ENCODE measurements around the gene IMPDH2. TPM values are rescaled to one million over a fixed set of nuclear protein-coding genes. Genes with fewer than 3 reads are reported as not detected.

IMPDH2 gene
- total and polyA plus RNA-seq, 2 experiments from 2014 or later: 118 to 186 TPM

DNA sequence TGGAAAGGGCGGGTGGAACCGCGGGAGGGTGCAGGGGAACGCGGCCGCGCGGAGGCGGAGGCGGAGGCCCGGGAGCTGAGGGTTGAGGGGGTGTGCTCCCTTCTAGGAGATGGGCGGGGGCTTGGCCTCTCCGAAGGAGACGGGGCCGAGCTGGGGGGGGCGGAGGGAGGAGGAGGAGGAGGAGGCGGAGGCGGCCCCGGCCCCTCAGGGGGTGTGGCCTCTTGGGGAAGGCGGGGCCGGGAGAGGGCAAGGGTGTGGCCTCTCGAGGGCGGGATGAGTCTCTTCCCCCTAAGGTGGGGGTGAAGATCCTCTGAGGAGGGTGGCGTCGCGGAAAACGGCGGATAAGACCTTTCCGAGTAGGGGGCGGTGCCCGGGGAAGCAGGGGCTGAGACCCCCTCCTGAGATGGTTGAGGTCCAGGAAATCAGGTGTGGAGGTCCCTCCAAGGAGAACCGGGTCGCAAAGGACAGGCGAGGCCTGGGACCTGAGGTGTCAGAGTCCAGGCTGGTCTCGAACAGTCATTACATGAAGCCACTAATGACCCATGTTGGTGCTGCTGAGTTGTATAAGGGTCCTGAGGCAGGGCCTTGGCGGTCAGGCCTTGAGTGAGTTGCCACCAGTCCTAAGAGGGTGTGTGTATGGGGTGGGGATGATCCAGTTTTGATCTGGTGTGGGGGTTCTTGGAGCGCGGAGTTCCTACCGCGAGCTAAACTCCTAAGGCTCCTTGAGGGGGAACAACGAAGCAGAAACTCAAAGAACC lies 21.2 kb downstream of the IMPDH2 start:
- peaks cover 4% of the 10 kb centered on the region for H3K36me3 ChIP-seq
- H3K4me3 ChIP-seq: peak overlapping the region; percentile 84
- no peaks in the 10 kb centered on the region for H3K27me3 ChIP-seq
- H3K4me1 ChIP-seq (ENCODE audit: low read depth): no peaks in the 10 kb centered on the region
- peak overlapping the region; percentile 94 for H3K27ac ChIP-seq
- TF ChIP-seq, protein P1, sequence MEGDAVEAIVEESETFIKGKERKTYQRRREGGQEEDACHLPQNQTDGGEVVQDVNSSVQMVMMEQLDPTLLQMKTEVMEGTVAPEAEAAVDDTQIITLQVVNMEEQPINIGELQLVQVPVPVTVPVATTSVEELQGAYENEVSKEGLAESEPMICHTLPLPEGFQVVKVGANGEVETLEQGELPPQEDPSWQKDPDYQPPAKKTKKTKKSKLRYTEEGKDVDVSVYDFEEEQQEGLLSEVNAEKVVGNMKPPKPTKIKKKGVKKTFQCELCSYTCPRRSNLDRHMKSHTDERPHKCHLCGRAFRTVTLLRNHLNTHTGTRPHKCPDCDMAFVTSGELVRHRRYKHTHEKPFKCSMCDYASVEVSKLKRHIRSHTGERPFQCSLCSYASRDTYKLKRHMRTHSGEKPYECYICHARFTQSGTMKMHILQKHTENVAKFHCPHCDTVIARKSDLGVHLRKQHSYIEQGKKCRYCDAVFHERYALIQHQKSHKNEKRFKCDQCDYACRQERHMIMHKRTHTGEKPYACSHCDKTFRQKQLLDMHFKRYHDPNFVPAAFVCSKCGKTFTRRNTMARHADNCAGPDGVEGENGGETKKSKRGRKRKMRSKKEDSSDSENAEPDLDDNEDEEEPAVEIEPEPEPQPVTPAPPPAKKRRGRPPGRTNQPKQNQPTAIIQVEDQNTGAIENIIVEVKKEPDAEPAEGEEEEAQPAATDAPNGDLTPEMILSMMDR (IDR thresholded peaks at IDR 0.05; ENCODE audit: low read depth, low read length): no peak
- H3K9me3 ChIP-seq (ENCODE audit: low read depth): no peaks in the 10 kb centered on the region
- peak; percentile 88 to 92 for DNase-seq (ENCODE audit: low read depth in 1 of 2, low spot score in 1 of 2)

GRCh38 chr3:49007068-49007770 lies 22.0 kb downstream of the IMPDH2 start, which contains the start of gene WDR6:
Gene WDR6, plus strand, starts transcription at chr3:49007391. Its CDS starts 41 bp downstream, at chr3:49007432.
- no peaks in the 10 kb centered on the region for H3K9me3 ChIP-seq (ENCODE audit: low read depth)
- no peaks in the 10 kb centered on the region for H3K27me3 ChIP-seq
- TF ChIP-seq, protein P1 (IDR thresholded peaks at IDR 0.05; ENCODE audit: low read depth, low read length): peak; percentile 43
- H3K4me1 ChIP-seq (ENCODE audit: low read depth): no peaks in the 10 kb centered on the region
- peaks cover 4% of the 10 kb centered on the region for H3K36me3 ChIP-seq
- peak; percentile 99 for DNase-seq (ENCODE audit: low read depth in 1 of 2, low spot score in 1 of 2)
- peak within 1 kb of the TSS; percentile 94 for H3K27ac ChIP-seq
- H3K4me3 ChIP-seq: peak within 1 kb of the TSS; percentile 84

DNA sequence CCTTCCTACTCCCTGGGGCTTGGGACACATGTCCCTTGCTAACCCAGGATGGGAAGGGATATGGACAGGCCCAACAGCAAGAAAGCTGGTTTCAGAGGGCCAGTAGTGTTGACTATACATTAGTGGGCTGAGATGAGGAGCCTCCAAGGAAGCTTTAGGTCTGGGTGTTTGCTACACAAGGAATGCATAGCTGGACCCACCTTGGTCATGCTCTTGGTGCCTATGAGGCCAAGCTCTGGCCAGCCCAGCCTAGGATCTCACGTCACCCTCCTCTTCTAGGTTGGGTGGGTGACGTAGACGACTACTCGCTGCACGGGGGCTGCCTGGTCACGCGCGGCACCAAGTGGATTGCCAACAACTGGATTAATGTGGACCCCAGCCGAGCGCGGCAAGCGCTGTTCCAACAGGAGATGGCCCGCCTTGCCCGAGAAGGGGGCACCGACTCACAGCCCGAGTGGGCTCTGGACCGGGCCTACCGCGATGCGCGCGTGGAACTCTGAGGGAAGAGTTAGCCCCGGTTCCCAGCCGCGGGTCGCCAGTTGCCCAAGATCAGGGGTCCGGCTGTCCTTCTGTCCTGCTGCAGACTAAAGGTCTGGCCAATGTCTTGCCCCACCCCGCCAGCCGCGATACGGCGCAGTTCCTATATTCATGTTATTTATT lies 22.7 kb downstream of the IMPDH2 start:
- Histone ChIP-seq H3K27me3 (no peaks in the 10 kb centered on the region), H3K4me1 (ENCODE audit: low read depth) (no peaks in the 10 kb centered on the region), H3K36me3 (no peaks in the 10 kb centered on the region), H3K9me3 (ENCODE audit: low read depth) (no peaks in the 10 kb centered on the region), H3K4me3 (peak overlapping the region; percentile 84), H3K27ac (peak overlapping the region; percentile 77)
- TF ChIP-seq, protein P1 (IDR thresholded peaks at IDR 0.05; ENCODE audit: low read depth, low read length): no peak
- DNase-seq (ENCODE audit: low read depth in 1 of 2, low spot score in 1 of 2): peak; percentile 27 to 72

DNA sequence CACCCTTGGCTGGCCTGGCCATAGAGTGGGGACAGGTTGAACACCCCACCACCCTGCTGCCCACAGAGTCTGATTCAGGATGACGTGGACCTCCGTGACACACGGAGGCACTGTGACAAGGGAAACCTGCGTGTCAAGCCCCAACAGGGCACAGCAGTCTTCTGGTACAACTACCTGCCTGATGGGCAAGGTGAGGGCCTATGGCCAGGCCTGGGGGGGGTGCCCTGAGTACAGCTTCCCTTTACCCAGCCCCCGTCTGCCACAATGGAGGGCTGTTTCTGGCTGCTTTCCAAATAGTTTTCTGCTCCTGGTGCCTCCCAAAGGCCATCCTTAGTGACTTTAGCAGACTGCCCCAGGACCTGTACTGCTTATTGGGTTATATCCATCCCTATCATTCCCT lies 23.2 kb downstream of the IMPDH2 start:
- Histone ChIP-seq H3K4me3 (no peak overlapping the region), H3K9me3 (ENCODE audit: low read depth) (no peaks in the 10 kb centered on the region), H3K36me3 (no peaks in the 10 kb centered on the region), H3K27me3 (no peaks in the 10 kb centered on the region), H3K4me1 (ENCODE audit: low read depth) (no peaks in the 10 kb centered on the region), H3K27ac (no peak overlapping the region)
- TF ChIP-seq, protein P1 (IDR thresholded peaks at IDR 0.05; ENCODE audit: low read depth, low read length): no peak
- DNase-seq (ENCODE audit: low read depth in 1 of 2, low spot score in 1 of 2): no peak

- DNase-seq (ENCODE audit: low read depth in 1 of 2, low spot score in 1 of 2): no peak
- Histone ChIP-seq H3K9me3 (ENCODE audit: low read depth) (no peaks in the 10 kb centered on the region), H3K27me3 (no peaks in the 10 kb centered on the region), H3K27ac (no peak overlapping the region), H3K4me1 (ENCODE audit: low read depth) (no peaks in the 10 kb centered on the region), H3K4me3 (no peak overlapping the region), H3K36me3 (no peaks in the 10 kb centered on the region)
- TF ChIP-seq, protein P1 (IDR thresholded peaks at IDR 0.05; ENCODE audit: low read depth, low read length): no peak
Observed at GRCh38 chr3:49005303-49005680, 23.9 kb downstream of the IMPDH2 start.
